Gastrocnemius medialis (tissue), 4 donors: ENCODE measurements around the gene PATJ.

ENCODE experiments used
- CTCF ChIP-seq, 5 experiments: fragments of 450-650 bp in 3 of 5; fragments of 200-600 bp in 2 of 5; sonication (generic) in 2 of 5; IDR thresholded peaks in 4 of 5; conservative IDR thresholded peaks in 1 of 5; 1 replicate in 4 of 5; 2 replicates in 1 of 5; pipeline ENCODE4 v1.5.1; 2016 to 2019; ENCODE audit warnings: antibody characterized with exemption in 5 of 5, mild to moderate bottlenecking in 3 of 5, moderate library complexity in 3 of 5
- POLR2A ChIP-seq, 2 donors: fragments of 450-650 bp; IDR thresholded peaks; one replicate each; pipeline ENCODE4 v1.6.1; 2017; ENCODE audit warnings: antibody characterized with exemption in 2 of 2, mild to moderate bottlenecking in 2 of 2, moderate library complexity in 2 of 2

- TF ChIP-seq CTCF (IDR thresholded peaks at IDR 0.05 in 4 of 5, conservative IDR thresholded peaks at IDR 0.05 in 1 of 5) (no peak), POLR2A (IDR thresholded peaks at IDR 0.05) (no peak)
These were observed 251.2 kb downstream of the PATJ start for GRCh38 chr1:61993331-61993961.
